Neural progenitor cell (in vitro differentiated cells): ENCODE results near the gene TUBB4B. TPM values are rescaled to one million over a fixed set of nuclear protein-coding genes. Genes with fewer than 3 reads are reported as not detected.
"Not testable (repeated sequence)": the region's sequence is repeated elsewhere in the genome, so short reads cannot be mapped to it uniquely, and the experiment has no call there.

Source experiments
- DNase-seq: peaks from one replicate; pipeline ENCODE4 v3.0.0-alpha.2; 2016; ENCODE audit warnings: low spot score
- H2AFZ ChIP-seq: fragments of 200-600 bp; sonication (generic); replicated peaks from 2 replicates; pipeline ENCODE4 v1.6.1; 2016; ENCODE audit warnings: antibody characterized with exemption
- H3F3A ChIP-seq: fragments of 200-600 bp; sonication (generic); 2 replicates; pipeline ENCODE4 v1.6.1; 2016; ENCODE audit warnings: antibody characterized with exemption, low read depth
- H3K27ac ChIP-seq: fragments of 200-600 bp; sonication (generic); 2 replicates; pipeline ENCODE4 v1.5.1; 2016; ENCODE audit warnings: mild to moderate bottlenecking
- H3K27me3 ChIP-seq: fragments of 200-600 bp; sonication (generic); 2 replicates; pipeline ENCODE4 v1.6.1; 2016; ENCODE audit warnings: mild to moderate bottlenecking, moderate library complexity
- H3K36me3 ChIP-seq: fragments of 200-600 bp; sonication (generic); 2 replicates; pipeline ENCODE4 v1.5.1; 2016
- H3K4me1 ChIP-seq: fragments of 200-600 bp; sonication (generic); 2 replicates; pipeline ENCODE4 v1.6.1; 2016; ENCODE audit warnings: mixed run types
- H3K4me2 ChIP-seq: fragments of 200-600 bp; sonication (generic); 2 replicates; pipeline ENCODE4 v1.6.1; 2016
- H3K4me3 ChIP-seq: fragments of 200-600 bp; sonication (generic); 2 replicates; pipeline ENCODE4 v1.5.1; 2016
- H3K79me2 ChIP-seq: fragments of 200-600 bp; sonication (generic); 2 replicates; pipeline ENCODE4 v1.6.1; 2016; ENCODE audit warnings: low read depth
- H3K9ac ChIP-seq: fragments of 200-600 bp; sonication (generic); 2 replicates; pipeline ENCODE4 v1.6.1; 2016
- H3K9me3 ChIP-seq: fragments of 200-600 bp; sonication (generic); 2 replicates; pipeline ENCODE4 v1.5.1; 2016; ENCODE audit warnings: low read depth
- H4K20me1 ChIP-seq: fragments of 200-600 bp; sonication (generic); 2 replicates; pipeline ENCODE4 v1.6.1; 2016; ENCODE audit warnings: low read depth
- H3K27ac Mint-ChIP-seq: 3 replicates; pipeline ENCODE4 v1.8.0; 2021; ENCODE audit warnings: mixed read lengths
- H3K27me3 Mint-ChIP-seq: 2 replicates; pipeline ENCODE4 v1.8.0; 2022; ENCODE audit warnings: low read depth, mild to moderate bottlenecking, inconsistent platforms, moderate library complexity, mixed read lengths; ENCODE audit not compliant: insufficient read depth
- H3K36me3 Mint-ChIP-seq: 3 replicates; pipeline ENCODE4 v1.8.0; 2021; ENCODE audit warnings: mixed read lengths
- H3K4me1 Mint-ChIP-seq: 3 replicates; pipeline ENCODE4 v1.8.0; 2021; ENCODE audit warnings: mixed read lengths
- H3K4me3 Mint-ChIP-seq: 3 replicates; pipeline ENCODE4 v1.8.0; 2021; ENCODE audit warnings: mild to moderate bottlenecking, moderate library complexity, mixed read lengths
- H3K9me3 Mint-ChIP-seq: 3 replicates; pipeline ENCODE4 v1.8.0; 2020; ENCODE audit warnings: mixed read lengths
- EZH2 ChIP-seq: fragments of 200-600 bp; sonication (generic); IDR thresholded peaks from 2 replicates; pipeline ENCODE4 v1.6.1; 2017; ENCODE audit warnings: antibody characterized with exemption, mild to moderate bottlenecking, moderate library complexity
- EZH2phosphoT487 ChIP-seq: fragments of 200-600 bp; sonication (generic); IDR thresholded peaks from 2 replicates; pipeline ENCODE4 v1.6.1; 2017; ENCODE audit warnings: antibody characterized with exemption
- total RNA-seq: library from RNA; depleted of rRNA; stranded (reverse); fragments of >200 nt; gene quantifications from 2 replicates; pipeline ENCODE4 v1.2.3, GENCODE V29; 2015; ENCODE audit warnings: low replicate concordance
- TF ChIP-seq, protein P1 (sequence below): fragments of 200-600 bp; sonication (generic); IDR thresholded peaks from 2 replicates; pipeline ENCODE4 v1.5.1; 2017; ENCODE audit warnings: antibody characterized with exemption, mild to moderate bottlenecking

TUBB4B gene
- total RNA-seq, 1 donor from 2014 or later = 183 TPM

DNA sequence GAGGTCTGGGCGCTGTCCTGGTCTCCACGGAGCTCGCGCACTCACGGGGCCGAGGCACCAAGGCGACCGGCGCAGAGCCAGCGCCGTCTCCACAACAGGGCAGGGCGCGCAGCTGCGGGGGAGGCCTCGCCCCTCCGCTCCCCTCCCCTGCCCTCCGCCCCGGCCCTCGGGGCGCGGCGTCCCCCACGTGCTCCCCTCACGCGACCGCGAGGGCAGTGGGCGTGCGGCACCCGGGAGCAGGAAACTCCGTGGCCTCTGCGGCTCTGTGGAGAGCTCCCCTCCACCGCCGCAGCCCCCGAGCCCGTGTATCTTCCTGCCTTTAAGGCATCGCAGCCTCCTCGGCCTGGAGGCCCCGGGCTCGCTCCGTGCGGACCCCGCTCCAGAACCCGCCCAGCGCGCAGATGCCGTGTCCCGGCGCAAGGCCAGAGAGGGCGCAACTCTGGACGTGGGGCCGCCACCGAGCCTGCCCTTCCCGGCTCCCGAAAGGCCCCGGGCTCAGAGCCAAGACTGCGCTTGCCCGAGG, 708 bp upstream of the TUBB4B start:
- TF ChIP-seq EZH2 = peak; percentile 35
- TF ChIP-seq, protein P1, sequence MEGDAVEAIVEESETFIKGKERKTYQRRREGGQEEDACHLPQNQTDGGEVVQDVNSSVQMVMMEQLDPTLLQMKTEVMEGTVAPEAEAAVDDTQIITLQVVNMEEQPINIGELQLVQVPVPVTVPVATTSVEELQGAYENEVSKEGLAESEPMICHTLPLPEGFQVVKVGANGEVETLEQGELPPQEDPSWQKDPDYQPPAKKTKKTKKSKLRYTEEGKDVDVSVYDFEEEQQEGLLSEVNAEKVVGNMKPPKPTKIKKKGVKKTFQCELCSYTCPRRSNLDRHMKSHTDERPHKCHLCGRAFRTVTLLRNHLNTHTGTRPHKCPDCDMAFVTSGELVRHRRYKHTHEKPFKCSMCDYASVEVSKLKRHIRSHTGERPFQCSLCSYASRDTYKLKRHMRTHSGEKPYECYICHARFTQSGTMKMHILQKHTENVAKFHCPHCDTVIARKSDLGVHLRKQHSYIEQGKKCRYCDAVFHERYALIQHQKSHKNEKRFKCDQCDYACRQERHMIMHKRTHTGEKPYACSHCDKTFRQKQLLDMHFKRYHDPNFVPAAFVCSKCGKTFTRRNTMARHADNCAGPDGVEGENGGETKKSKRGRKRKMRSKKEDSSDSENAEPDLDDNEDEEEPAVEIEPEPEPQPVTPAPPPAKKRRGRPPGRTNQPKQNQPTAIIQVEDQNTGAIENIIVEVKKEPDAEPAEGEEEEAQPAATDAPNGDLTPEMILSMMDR = peak; percentile 40
- TF ChIP-seq EZH2phosphoT487 = no peak
- peak overlapping the region; percentile 51 for H2AFZ ChIP-seq
- H3K4me3 Mint-ChIP-seq = peak overlapping the region; percentile 87
- H3K36me3 Mint-ChIP-seq = peaks cover 14% of the 10 kb centered on the region
- H3K27me3 ChIP-seq = no peaks in the 10 kb centered on the region
- H3K4me3 ChIP-seq = peak overlapping the region; percentile 78
- H3F3A ChIP-seq = peaks cover 51% of the 10 kb centered on the region
- H3K27ac Mint-ChIP-seq = no peak overlapping the region
- H3K4me2 ChIP-seq = peak overlapping the region; percentile 98
- DNase-seq = peak; percentile 74
- H3K27ac ChIP-seq = peak overlapping the region; percentile 86
- no peaks in the 10 kb centered on the region for H3K36me3 ChIP-seq
- H4K20me1 ChIP-seq = peaks cover 56% of the 10 kb centered on the region
- peaks cover 14% of the 10 kb centered on the region for H3K4me1 ChIP-seq
- peaks cover 35% of the 10 kb centered on the region for H3K4me1 Mint-ChIP-seq
- H3K9me3 ChIP-seq = no peaks in the 10 kb centered on the region
- no peaks in the 10 kb centered on the region for H3K27me3 Mint-ChIP-seq
- H3K9ac ChIP-seq = peak overlapping the region; percentile 59
- peaks cover 36% of the 10 kb centered on the region for H3K79me2 ChIP-seq
- H3K9me3 Mint-ChIP-seq = no peaks in the 10 kb centered on the region

DNA sequence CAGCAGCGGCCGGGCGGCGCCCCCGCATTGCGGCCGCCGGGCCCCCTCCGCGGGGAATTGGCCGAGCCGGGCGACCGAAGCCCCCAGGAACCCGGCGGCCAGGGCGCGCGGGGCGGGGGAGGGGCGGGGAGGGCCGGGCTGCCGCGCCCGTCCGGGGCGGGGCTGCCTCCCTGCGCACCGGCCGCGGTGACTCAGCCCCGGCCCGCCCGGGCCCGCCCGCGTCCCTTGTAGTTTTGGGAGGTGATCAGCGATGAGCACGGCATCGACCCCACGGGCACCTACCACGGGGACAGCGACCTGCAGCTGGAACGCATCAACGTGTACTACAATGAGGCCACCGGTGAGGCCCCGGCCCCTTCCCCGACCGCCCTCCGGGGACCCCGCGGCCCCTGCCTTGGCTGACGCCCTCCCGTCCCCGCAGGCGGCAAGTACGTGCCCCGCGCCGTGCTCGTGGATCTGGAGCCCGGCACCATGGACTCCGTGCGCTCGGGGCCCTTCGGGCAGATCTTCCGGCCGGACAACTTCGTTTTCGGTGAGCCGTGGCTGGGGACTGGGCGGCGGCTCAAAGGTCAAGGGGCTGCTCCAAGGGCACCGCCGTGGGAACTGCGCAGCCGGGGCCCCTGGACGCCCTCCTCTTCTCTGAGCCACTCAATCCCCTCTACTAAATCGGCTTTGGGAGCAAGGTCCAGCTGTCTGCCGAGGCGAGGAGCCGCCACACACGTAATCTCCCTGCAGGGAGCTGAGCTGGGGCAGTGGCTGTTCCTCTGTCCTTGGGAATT, 592 bp downstream of the TUBB4B start:
- Histone ChIP-seq H2AFZ (no peak overlapping the region), H3K9ac (peak overlapping the region; percentile 68), H3F3A (peaks cover 51% of the 10 kb centered on the region), H3K27ac (no peak overlapping the region), H3K27me3 (no peaks in the 10 kb centered on the region), H4K20me1 (peaks cover 51% of the 10 kb centered on the region), H3K4me1 (peaks cover 12% of the 10 kb centered on the region), H3K4me2 (peak overlapping the region; percentile 100), H3K9me3 (no peaks in the 10 kb centered on the region), H3K4me3 (peak overlapping the region; percentile 100), H3K79me2 (peaks cover 36% of the 10 kb centered on the region), H3K36me3 (no peaks in the 10 kb centered on the region)
- peaks cover 35% of the 10 kb centered on the region for H3K4me1 Mint-ChIP-seq
- H3K36me3 Mint-ChIP-seq = peaks cover 14% of the 10 kb centered on the region
- peak overlapping the region; percentile 92 for H3K4me3 Mint-ChIP-seq
- no peak for TF ChIP-seq EZH2
- TF ChIP-seq, protein P1 = no peak
- peak overlapping the region; percentile 53 for H3K27ac Mint-ChIP-seq
- peak; percentile 67 for DNase-seq
- H3K9me3 Mint-ChIP-seq = no peaks in the 10 kb centered on the region
- H3K27me3 Mint-ChIP-seq = no peaks in the 10 kb centered on the region

DNA sequence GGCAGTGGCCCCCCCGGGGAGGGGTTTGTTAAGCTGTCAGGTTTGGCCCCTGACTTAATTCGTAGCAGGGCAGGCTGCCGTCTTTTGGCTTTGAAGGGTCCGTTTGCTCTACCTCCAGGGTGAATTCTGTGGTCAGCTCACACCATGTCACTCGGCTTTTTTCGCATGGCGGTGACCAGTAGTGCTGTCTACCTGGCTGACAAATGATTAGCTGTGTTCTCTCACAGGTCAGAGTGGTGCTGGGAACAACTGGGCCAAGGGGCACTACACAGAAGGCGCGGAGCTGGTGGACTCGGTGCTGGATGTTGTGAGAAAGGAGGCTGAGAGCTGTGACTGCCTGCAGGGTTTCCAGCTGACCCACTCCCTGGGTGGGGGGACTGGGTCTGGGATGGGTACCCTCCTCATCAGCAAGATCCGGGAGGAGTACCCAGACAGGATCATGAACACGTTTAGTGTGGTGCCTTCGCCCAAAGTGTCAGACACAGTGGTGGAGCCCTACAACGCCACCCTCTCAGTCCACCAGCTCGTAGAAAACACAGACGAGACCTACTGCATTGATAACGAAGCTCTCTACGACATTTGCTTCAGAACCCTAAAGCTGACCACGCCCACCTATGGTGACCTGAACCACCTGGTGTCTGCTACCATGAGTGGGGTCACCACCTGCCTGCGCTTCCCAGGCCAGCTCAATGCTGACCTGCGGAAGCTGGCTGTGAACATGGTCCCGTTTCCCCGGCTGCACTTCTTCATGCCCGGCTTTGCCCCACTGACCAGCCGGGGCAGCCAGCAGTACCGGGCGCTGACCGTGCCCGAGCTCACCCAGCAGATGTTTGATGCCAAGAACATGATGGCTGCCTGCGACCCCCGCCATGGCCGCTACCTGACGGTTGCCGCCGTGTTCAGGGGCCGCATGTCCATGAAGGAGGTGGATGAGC, 1.4 kb downstream of the TUBB4B start:
- H3K4me1 Mint-ChIP-seq = peaks cover 43% of the 10 kb centered on the region
- no peaks in the 10 kb centered on the region for H3K9me3 Mint-ChIP-seq
- Histone ChIP-seq H3F3A (peaks cover 51% of the 10 kb centered on the region), H4K20me1 (peaks cover 44% of the 10 kb centered on the region), H3K36me3 (no peaks in the 10 kb centered on the region), H3K9me3 (no peaks in the 10 kb centered on the region), H3K27me3 (no peaks in the 10 kb centered on the region), H3K9ac (peak overlapping the region; percentile 68), H3K4me2 (peak overlapping the region; percentile 100), H3K4me3 (peak overlapping the region; percentile 100), H3K27ac (no peak overlapping the region), H3K79me2 (peaks cover 36% of the 10 kb centered on the region), H2AFZ (no peak overlapping the region), H3K4me1 (peaks cover 7% of the 10 kb centered on the region)
- TF ChIP-seq EZH2 (no peak), EZH2phosphoT487 (no peak)
- TF ChIP-seq, protein P1 = no peak
- no peaks in the 10 kb centered on the region for H3K27me3 Mint-ChIP-seq
- peaks cover 14% of the 10 kb centered on the region for H3K36me3 Mint-ChIP-seq
- no peak overlapping the region for H3K27ac Mint-ChIP-seq
- peak overlapping the region; percentile 92 for H3K4me3 Mint-ChIP-seq
- no peak for DNase-seq

DNA sequence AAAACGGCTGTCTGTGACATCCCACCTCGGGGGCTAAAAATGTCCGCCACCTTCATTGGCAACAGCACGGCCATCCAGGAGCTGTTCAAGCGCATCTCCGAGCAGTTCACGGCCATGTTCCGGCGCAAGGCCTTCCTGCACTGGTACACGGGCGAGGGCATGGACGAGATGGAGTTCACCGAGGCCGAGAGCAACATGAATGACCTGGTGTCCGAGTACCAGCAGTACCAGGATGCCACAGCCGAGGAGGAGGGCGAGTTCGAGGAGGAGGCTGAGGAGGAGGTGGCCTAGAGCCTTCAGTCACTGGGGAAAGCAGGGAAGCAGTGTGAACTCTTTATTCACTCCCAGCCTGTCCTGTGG, 2.2 kb downstream of the TUBB4B start:
- not testable (repeated sequence) for H3K9me3 Mint-ChIP-seq, H3K4me2 ChIP-seq, H3K27me3 ChIP-seq, H3K27ac ChIP-seq, DNase-seq, H3K27ac Mint-ChIP-seq, H3K27me3 Mint-ChIP-seq, H3K9ac ChIP-seq, H2AFZ ChIP-seq, H3K4me3 ChIP-seq, H3K36me3 ChIP-seq, H3K4me1 ChIP-seq, H3K9me3 ChIP-seq
- peaks cover 45% of the 10 kb centered on the region for H3K4me1 Mint-ChIP-seq
- H3K36me3 Mint-ChIP-seq = peaks cover 14% of the 10 kb centered on the region
- Histone ChIP-seq H3F3A (peaks cover 47% of the 10 kb centered on the region), H3K79me2 (peaks cover 36% of the 10 kb centered on the region), H4K20me1 (peaks cover 44% of the 10 kb centered on the region)
- H3K4me3 Mint-ChIP-seq = peak overlapping the region; percentile 92
